HEK293 (cell line): Measurements from ENCODE around the gene ERCC2.

Source experiments
- CTCF ChIA-PET: fragments of 350-600 bp; formaldehyde crosslinking; extraction: SDS; loops from one replicate; lab custom pipeline; 2021; ENCODE audit warnings: antibody characterized with exemption; lab: Yijun Ruan, JAX
- POLR2A ChIA-PET: fragments of 300-600 bp; formaldehyde crosslinking; extraction: SDS; loops from one replicate; lab custom pipeline; 2020; ENCODE audit warnings: antibody characterized with exemption, inconsistent platforms; lab: Yijun Ruan, JAX
- H3K27ac ChIP-seq: fragments of 200-500 bp; sonication (Bioruptor generic); 2 replicates; pipeline ENCODE4 v1.5.1; 2014; ENCODE audit warnings: low read depth, low read length, control low read depth, inconsistent platforms; ENCODE audit errors: extremely low read depth
- H3K36me3 ChIP-seq, 2 experiments: fragments of 200-500 bp in 1 of 2; sonication (Bioruptor generic) in 1 of 2; 1 replicate in 1 of 2; 2 replicates in 1 of 2; pipeline ENCODE4 v1.5.1; 2014 to 2017; ENCODE audit warnings: inconsistent platforms in 2 of 2, low read length in 2 of 2; ENCODE audit not compliant: control insufficient read depth in 2 of 2, insufficient read depth in 1 of 2
- H3K4me1 ChIP-seq: fragments of 200-500 bp; sonication (Bioruptor generic); 2 replicates; pipeline ENCODE4 v1.5.1; 2014; ENCODE audit warnings: mild to moderate bottlenecking, low read length, inconsistent platforms; ENCODE audit not compliant: control insufficient read depth, insufficient read depth
- H3K4me3 ChIP-seq: 2 replicates; pipeline ENCODE4 v1.5.1; 2011; ENCODE audit warnings: low read depth, mild to moderate bottlenecking, control low read depth, low read length, moderate library complexity
- H3K9me3 ChIP-seq: fragments of 200-500 bp; sonication (Bioruptor generic); 2 replicates; pipeline ENCODE4 v1.5.1; 2014; ENCODE audit warnings: low read depth, low read length, inconsistent platforms; ENCODE audit not compliant: control insufficient read depth, insufficient read depth
- BCL11B ChIP-seq: fragments of 450-650 bp; formaldehyde crosslinking; IDR thresholded peaks from 2 replicates; pipeline ENCODE4 v1.5.1; 2016; ENCODE audit warnings: low read depth, missing biosample characterization, missing genetic modification characterization
- CTCF ChIP-seq: fragments of 450-650 bp; formaldehyde crosslinking; IDR thresholded peaks from 2 replicates; pipeline ENCODE4 v1.5.1; 2016; ENCODE audit warnings: missing biosample characterization, missing genetic modification characterization
- GLI4 ChIP-seq: fragments of 450-650 bp; formaldehyde crosslinking; IDR thresholded peaks from 2 replicates; pipeline ENCODE4 v1.5.1; 2016; ENCODE audit warnings: missing biosample characterization, missing genetic modification characterization
- ZBTB48 ChIP-seq: fragments of 450-650 bp; formaldehyde crosslinking; IDR thresholded peaks from 2 replicates; pipeline ENCODE4 v1.5.1; 2016; ENCODE audit warnings: missing biosample characterization, missing genetic modification characterization
- ZBTB6 ChIP-seq: fragments of 450-650 bp; formaldehyde crosslinking; IDR thresholded peaks from 2 replicates; pipeline ENCODE4 v1.5.1; 2017; ENCODE audit warnings: missing biosample characterization, missing genetic modification characterization
- ZEB2 ChIP-seq: fragments of 450-650 bp; formaldehyde crosslinking; IDR thresholded peaks from 2 replicates; pipeline ENCODE4 v1.5.1; 2016; ENCODE audit warnings: missing biosample characterization, missing genetic modification characterization
- ZNF140 ChIP-seq: fragments of 450-650 bp; formaldehyde crosslinking; IDR thresholded peaks from 2 replicates; pipeline ENCODE4 v1.5.1; 2016; ENCODE audit warnings: missing biosample characterization, missing genetic modification characterization
- ZNF280C ChIP-seq: fragments of 450-650 bp; formaldehyde crosslinking; IDR thresholded peaks from 2 replicates; pipeline ENCODE4 v1.5.1; 2016; ENCODE audit warnings: missing biosample characterization, missing genetic modification characterization
- ZNF366 ChIP-seq: fragments of 450-650 bp; formaldehyde crosslinking; conservative IDR thresholded peaks from 2 replicates; pipeline ENCODE4 v1.5.1; 2016; ENCODE audit warnings: missing biosample characterization, missing genetic modification characterization
- ZNF394 ChIP-seq: fragments of 450-650 bp; formaldehyde crosslinking; IDR thresholded peaks from 2 replicates; pipeline ENCODE4 v1.5.1; 2016; ENCODE audit warnings: missing biosample characterization, missing genetic modification characterization, mild to moderate bottlenecking, moderate library complexity, borderline replicate concordance
- ZNF544 ChIP-seq: fragments of 450-650 bp; formaldehyde crosslinking; IDR thresholded peaks from 2 replicates; pipeline ENCODE4 v1.5.0; 2017; ENCODE audit warnings: missing biosample characterization, missing genetic modification characterization
- ZNF549 ChIP-seq: fragments of 450-650 bp; IDR thresholded peaks from 2 replicates; pipeline ENCODE4 v1.5.1; 2018; ENCODE audit warnings: missing biosample characterization, missing genetic modification characterization, mild to moderate bottlenecking, inconsistent platforms, moderate library complexity
- ZNF621 ChIP-seq: fragments of 450-650 bp; formaldehyde crosslinking; IDR thresholded peaks from 2 replicates; pipeline ENCODE4 v1.5.1; 2017; ENCODE audit warnings: missing biosample characterization, missing genetic modification characterization
- ZNF629 ChIP-seq: fragments of 450-650 bp; formaldehyde crosslinking; IDR thresholded peaks from 2 replicates; pipeline ENCODE4 v1.5.1; 2017; ENCODE audit warnings: missing biosample characterization, missing genetic modification characterization
- ZNF704 ChIP-seq: fragments of 450-650 bp; formaldehyde crosslinking; IDR thresholded peaks from 2 replicates; pipeline ENCODE4 v1.5.1; 2016; ENCODE audit warnings: missing biosample characterization, missing genetic modification characterization
- ZSCAN5A ChIP-seq: fragments of 450-650 bp; formaldehyde crosslinking; IDR thresholded peaks from 2 replicates; pipeline ENCODE4 v1.5.1; 2016; ENCODE audit warnings: missing biosample characterization, missing genetic modification characterization
- TF ChIP-seq, protein P1 (sequence below): fragments of 450-650 bp; formaldehyde crosslinking; IDR thresholded peaks from 2 replicates; pipeline ENCODE4 v1.5.1; 2017; ENCODE audit warnings: missing biosample characterization, mild to moderate bottlenecking, missing genetic modification characterization, moderate library complexity
- TF ChIP-seq, protein P2 (sequence below): fragments of 450-650 bp; formaldehyde crosslinking; IDR thresholded peaks from 2 replicates; pipeline ENCODE4 v1.5.1; 2016; ENCODE audit warnings: missing biosample characterization, missing genetic modification characterization
- TF ChIP-seq, protein P3 (sequence below): IDR thresholded peaks from 2 replicates; pipeline ENCODE4 v1.6.1; 2011; ENCODE audit warnings: mild to moderate bottlenecking, low read depth, low read length, borderline replicate concordance
- TF ChIP-seq, protein P4 (sequence below): fragments of 450-650 bp; formaldehyde crosslinking; IDR thresholded peaks from 2 replicates; pipeline ENCODE4 v1.5.1; 2016; ENCODE audit warnings: missing biosample characterization, missing genetic modification characterization

ERCC2 gene

DNA sequence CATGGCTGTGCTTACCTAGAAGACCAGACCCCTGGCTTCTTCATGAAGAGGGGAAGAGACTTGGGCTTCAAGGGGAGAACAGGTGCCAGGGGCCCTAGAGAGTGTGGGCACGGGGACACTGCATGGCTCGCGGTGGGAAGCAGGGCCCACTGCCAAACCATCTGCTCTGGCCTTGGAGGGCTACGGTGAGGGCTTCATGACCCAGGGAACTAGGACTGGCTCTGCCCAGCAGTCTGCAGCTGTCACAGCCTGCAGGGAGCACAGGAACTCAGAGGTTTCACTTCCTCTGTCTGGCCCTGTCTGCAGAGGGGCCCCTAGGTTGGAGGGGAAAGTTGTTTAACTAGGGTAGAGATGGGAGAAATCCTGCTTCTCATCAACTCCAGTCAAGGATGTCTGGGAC is 49.0 kb upstream of the ERCC2 start:
- Histone ChIP-seq H3K36me3 (peaks cover 24 to 45% of the 10 kb centered on the region in 2 experiments; a peak in 2 of 3 replicates), H3K27ac (no peak overlapping the region), H3K9me3 (no peaks in the 10 kb centered on the region)
- POLR2A ChIA-PET, result no interaction called here
- TF ChIP-seq BCL11B (tag by site-specific recombination) (no peak), ZSCAN5A (tag by site-specific recombination) (no peak), ZNF544 (tag by site-specific recombination) (no peak), CTCF (no peak), ZNF549 (tag by site-specific recombination) (no peak), ZNF704 (no peak), GLI4 (tag by site-specific recombination) (no peak), ZEB2 (tag by site-specific recombination) (no peak), ZNF140 (tag by site-specific recombination) (no peak), ZNF621 (tag by site-specific recombination) (no peak), ZNF280C (no peak)
- TF ChIP-seq, protein P1, sequence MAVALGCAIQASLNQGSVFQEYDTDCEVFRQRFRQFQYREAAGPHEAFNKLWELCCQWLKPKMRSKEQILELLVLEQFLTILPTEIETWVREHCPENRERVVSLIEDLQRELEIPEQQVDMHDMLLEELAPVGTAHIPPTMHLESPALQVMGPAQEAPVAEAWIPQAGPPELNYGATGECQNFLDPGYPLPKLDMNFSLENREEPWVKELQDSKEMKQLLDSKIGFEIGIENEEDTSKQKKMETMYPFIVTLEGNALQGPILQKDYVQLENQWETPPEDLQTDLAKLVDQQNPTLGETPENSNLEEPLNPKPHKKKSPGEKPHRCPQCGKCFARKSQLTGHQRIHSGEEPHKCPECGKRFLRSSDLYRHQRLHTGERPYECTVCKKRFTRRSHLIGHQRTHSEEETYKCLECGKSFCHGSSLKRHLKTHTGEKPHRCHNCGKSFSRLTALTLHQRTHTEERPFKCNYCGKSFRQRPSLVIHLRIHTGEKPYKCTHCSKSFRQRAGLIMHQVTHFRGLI (tag by site-specific recombination), result no peak
- TF ChIP-seq, protein P2, sequence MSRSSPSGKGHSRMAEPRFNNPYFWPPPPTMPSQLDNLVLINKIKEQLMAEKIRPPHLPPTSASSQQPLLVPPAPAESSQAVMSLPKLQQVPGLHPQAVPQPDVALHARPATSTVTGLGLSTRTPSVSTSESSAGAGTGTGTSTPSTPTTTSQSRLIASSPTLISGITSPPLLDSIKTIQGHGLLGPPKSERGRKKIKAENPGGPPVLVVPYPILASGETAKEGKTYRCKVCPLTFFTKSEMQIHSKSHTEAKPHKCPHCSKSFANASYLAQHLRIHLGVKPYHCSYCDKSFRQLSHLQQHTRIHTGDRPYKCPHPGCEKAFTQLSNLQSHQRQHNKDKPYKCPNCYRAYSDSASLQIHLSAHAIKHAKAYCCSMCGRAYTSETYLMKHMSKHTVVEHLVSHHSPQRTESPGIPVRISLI, result no peak
- TF ChIP-seq, protein P3, sequence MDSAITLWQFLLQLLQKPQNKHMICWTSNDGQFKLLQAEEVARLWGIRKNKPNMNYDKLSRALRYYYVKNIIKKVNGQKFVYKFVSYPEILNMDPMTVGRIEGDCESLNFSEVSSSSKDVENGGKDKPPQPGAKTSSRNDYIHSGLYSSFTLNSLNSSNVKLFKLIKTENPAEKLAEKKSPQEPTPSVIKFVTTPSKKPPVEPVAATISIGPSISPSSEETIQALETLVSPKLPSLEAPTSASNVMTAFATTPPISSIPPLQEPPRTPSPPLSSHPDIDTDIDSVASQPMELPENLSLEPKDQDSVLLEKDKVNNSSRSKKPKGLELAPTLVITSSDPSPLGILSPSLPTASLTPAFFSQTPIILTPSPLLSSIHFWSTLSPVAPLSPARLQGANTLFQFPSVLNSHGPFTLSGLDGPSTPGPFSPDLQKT, result no peak
- TF ChIP-seq, all 188 proteins: peak for 0
- Histone ChIP-seq H3K4me1 (peaks cover 3% of the 10 kb centered on the region; the same call in 1 of the 2 replicates), H3K4me3 (no peak overlapping the region)
- CTCF ChIA-PET, result interaction anchor here (1.0 kb wide), 1 partner anchor 59 kb away, joined by 3 read pairs; no protein-coding TSS in a partner anchor

GRCh38 chr19:45418802-45419201 is 48.4 kb upstream of the ERCC2 start:
- CTCF ChIA-PET, result no interaction called here
- Histone ChIP-seq H3K4me1 (0 out of 2 replicates have a peak, but pooled peaks cover 3% of the 10 kb centered on the region), H3K36me3 (peaks cover 28 to 51% of the 10 kb centered on the region in 2 experiments; a peak in 2 of 3 replicates), H3K9me3 (no peaks in the 10 kb centered on the region), H3K4me3 (no peak overlapping the region), H3K27ac (no peak overlapping the region)
- POLR2A ChIA-PET, result no interaction called here
- TF ChIP-seq ZBTB6 (tag by site-specific recombination) (no peak), ZNF629 (tag by site-specific recombination) (no peak), ZNF366 (no peak), ZBTB48 (tag by site-specific recombination) (no peak), ZNF394 (tag by site-specific recombination) (no peak)
- TF ChIP-seq, protein P4, sequence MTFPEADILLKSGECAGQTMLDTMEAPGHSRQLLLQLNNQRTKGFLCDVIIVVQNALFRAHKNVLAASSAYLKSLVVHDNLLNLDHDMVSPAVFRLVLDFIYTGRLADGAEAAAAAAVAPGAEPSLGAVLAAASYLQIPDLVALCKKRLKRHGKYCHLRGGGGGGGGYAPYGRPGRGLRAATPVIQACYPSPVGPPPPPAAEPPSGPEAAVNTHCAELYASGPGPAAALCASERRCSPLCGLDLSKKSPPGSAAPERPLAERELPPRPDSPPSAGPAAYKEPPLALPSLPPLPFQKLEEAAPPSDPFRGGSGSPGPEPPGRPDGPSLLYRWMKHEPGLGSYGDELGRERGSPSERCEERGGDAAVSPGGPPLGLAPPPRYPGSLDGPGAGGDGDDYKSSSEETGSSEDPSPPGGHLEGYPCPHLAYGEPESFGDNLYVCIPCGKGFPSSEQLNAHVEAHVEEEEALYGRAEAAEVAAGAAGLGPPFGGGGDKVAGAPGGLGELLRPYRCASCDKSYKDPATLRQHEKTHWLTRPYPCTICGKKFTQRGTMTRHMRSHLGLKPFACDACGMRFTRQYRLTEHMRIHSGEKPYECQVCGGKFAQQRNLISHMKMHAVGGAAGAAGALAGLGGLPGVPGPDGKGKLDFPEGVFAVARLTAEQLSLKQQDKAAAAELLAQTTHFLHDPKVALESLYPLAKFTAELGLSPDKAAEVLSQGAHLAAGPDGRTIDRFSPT (tag by site-specific recombination), result no peak
